GM12864 (cell line): Measurements from ENCODE around the gene PLP1.

Experiments used
- DNase-seq: peaks from one replicate; pipeline ENCODE4 v3.0.0-alpha.2; 2011; ENCODE audit warnings: low read depth
- H3K4me3 ChIP-seq: 2 replicates; pipeline ENCODE4 v1.5.1; 2011; ENCODE audit warnings: mild to moderate bottlenecking, low read depth, low read length, control low read depth
- CTCF ChIP-seq: IDR thresholded peaks from 2 replicates; pipeline ENCODE4 v1.5.1; 2011; ENCODE audit warnings: low read depth, mild to moderate bottlenecking, moderate library complexity, low read length, control low read depth, inconsistent platforms; ENCODE audit errors: missing control alignments

PLP1 gene

GRCh38 chrX:103791228-103791627 lies 14.6 kb downstream of the PLP1 start:
- TF ChIP-seq CTCF: no peak
- no peak overlapping the region for H3K4me3 ChIP-seq
- no peak for DNase-seq

- no peak overlapping the region for H3K4me3 ChIP-seq
- DNase-seq: no peak
- no peak for TF ChIP-seq CTCF
Measured at GRCh38 chrX:103791826-103792485, 15.3 kb downstream of the PLP1 start.

- TF ChIP-seq CTCF: no peak
- H3K4me3 ChIP-seq: no peak overlapping the region
- no peak for DNase-seq
Measured at GRCh38 chrX:103792916-103793544, 16.4 kb downstream of the PLP1 start.

GRCh38 chrX:103793545-103793940 lies 16.9 kb downstream of the PLP1 start:
- DNase-seq: no peak
- TF ChIP-seq CTCF: no peak
- H3K4me3 ChIP-seq: no peak overlapping the region

GRCh38 chrX:103794119-103794518 lies 17.5 kb downstream of the PLP1 start:
- no peak for TF ChIP-seq CTCF
- no peak for DNase-seq
- H3K4me3 ChIP-seq: no peak overlapping the region

GRCh38 chrX:103797691-103798090 lies 21.1 kb downstream of the PLP1 start:
- H3K4me3 ChIP-seq: no peak overlapping the region
- TF ChIP-seq CTCF: no peak
- DNase-seq: no peak

GRCh38 chrX:103800318-103800717 lies 23.7 kb downstream of the PLP1 start:
- no peak overlapping the region for H3K4me3 ChIP-seq
- no peak for DNase-seq
- TF ChIP-seq CTCF: no peak
